Esophagus muscularis mucosa (tissue), 4 donors: Measurements from ENCODE around the gene PTPN23. TPM values are rescaled to one million over a fixed set of nuclear protein-coding genes. Genes with fewer than 3 reads are reported as not detected.

Source experiments
- DNase-seq: peaks from one replicate; pipeline ENCODE4 v3.0.0-alpha.2; 2017; ENCODE audit errors: extremely low spot score
- H3K27ac ChIP-seq, 4 donors: fragments of 200-600 bp; sonication (generic); replicated peaks in 1 of 4; 1 replicate in 3 of 4; 2 replicates in 1 of 4; pipeline ENCODE4 v1.5.1; 2016 to 2019; ENCODE audit warnings: mild to moderate bottlenecking in 1 of 4
- H3K27me3 ChIP-seq, 4 donors: fragments of 200-600 bp; sonication (generic); one replicate each; pipeline versions ENCODE4 v1.5.1 to v1.6.0; 2016 to 2019
- H3K36me3 ChIP-seq, 4 donors: fragments of 200-600 bp; sonication (generic); one replicate each; pipeline ENCODE4 v1.5.1; 2016 to 2019
- H3K4me1 ChIP-seq, 4 donors: fragments of 200-600 bp; sonication (generic); one replicate each; pipeline ENCODE4 v1.5.1; 2016 to 2019
- H3K4me3 ChIP-seq, 4 donors: fragments of 200-600 bp; sonication (generic); 1 replicate in 2 of 4; 2 replicates in 2 of 4; pipeline ENCODE4 v1.5.1; 2016 to 2019; ENCODE audit warnings: mild to moderate bottlenecking in 4 of 4, moderate library complexity in 1 of 4
- H3K9me3 ChIP-seq, 4 donors: fragments of 200-600 bp; sonication (generic); 1 replicate in 3 of 4; 2 replicates in 1 of 4; pipeline ENCODE4 v1.5.1; 2016 to 2019
- EP300 ChIP-seq: sonication (generic); formaldehyde crosslinking; IDR thresholded peaks from one replicate; pipeline ENCODE4 v1.6.1; 2017; ENCODE audit warnings: antibody characterized with exemption
- POLR2A ChIP-seq: fragments of 450-650 bp; IDR thresholded peaks from one replicate; pipeline ENCODE4 v1.6.1; 2017; ENCODE audit warnings: antibody characterized with exemption, moderate library complexity, mild to moderate bottlenecking, low read depth
- POLR2AphosphoS5 ChIP-seq, 2 donors: sonication (generic); formaldehyde crosslinking; IDR thresholded peaks; one replicate each; pipeline ENCODE4 v1.6.1; 2017; ENCODE audit warnings: antibody characterized with exemption in 2 of 2
- WGBS: methylation state at CpG from one replicate; pipeline ENCODE4 v1.1.5; 2018; 5-methylcytosine and 5-hydroxymethylcytosine counted together
- intact Hi-C: fragments of 100-400 bp; cut with DNase I; formaldehyde crosslinking; loops from one replicate; pipeline ENCODE4 v1.15.1; 2023
- total RNA-seq, 4 donors: library from RNA; depleted of rRNA; stranded (reverse); fragments of >200 nt; gene quantifications; one replicate each; pipeline versions ENCODE4 v1.1.0 to v1.2.1, GENCODE V29; 2016
- TF ChIP-seq, protein P1 (sequence below), 3 experiments: fragments of 200-600 bp in 2 of 3; fragments of 450-650 bp in 1 of 3; sonication (generic) in 2 of 3; IDR thresholded peaks; one replicate each; pipeline ENCODE4 v1.5.1; 2017 to 2019; ENCODE audit warnings: antibody characterized with exemption in 3 of 3, mild to moderate bottlenecking in 2 of 3, moderate library complexity in 1 of 3

The PTPN23 gene
- total RNA-seq, 4 donors from 2014 or later: 16.9 to 156 (median 26.3) TPM

DNA sequence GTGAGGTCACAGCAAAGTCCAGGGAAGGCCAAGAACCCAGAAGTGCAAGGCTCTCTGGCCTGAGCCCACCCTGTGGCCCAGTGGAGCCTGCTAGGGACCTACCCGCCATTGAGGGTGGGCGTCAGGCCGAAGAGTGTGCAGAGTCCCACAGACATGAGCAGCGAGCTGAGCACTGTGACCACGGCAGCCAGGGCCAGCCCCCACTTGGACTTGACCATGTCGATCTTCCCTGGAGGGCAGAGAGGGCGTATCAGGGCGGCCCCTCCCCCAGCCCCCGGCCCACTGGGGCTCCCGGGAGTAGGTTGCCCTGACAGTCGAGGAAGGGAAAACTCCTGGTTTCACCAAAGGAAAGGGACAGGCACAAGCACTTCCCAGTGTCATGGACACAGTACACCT lies 44.6 kb downstream of the PTPN23 start:
- H3K4me3 ChIP-seq: no peak overlapping the region
- no peaks in the 10 kb centered on the region for H3K9me3 ChIP-seq
- no peak for DNase-seq
- 94% methylated on average over 7 of the region's 11 CpGs for WGBS
- no peaks in the 10 kb centered on the region for H3K27me3 ChIP-seq
- H3K27ac ChIP-seq: no peak overlapping the region
- intact Hi-C loops: no loop called here
- peaks cover 15 to 22% (median 16%) of the 10 kb centered on the region in 4 donors for H3K4me1 ChIP-seq
- peaks cover 16 to 77% (median 60%) of the 10 kb centered on the region in 4 donors for H3K36me3 ChIP-seq
- TF ChIP-seq POLR2AphosphoS5 (IDR thresholded peaks at IDR 0.05) (no peak), POLR2A (no peak), EP300 (no peak)
- TF ChIP-seq, protein P1, sequence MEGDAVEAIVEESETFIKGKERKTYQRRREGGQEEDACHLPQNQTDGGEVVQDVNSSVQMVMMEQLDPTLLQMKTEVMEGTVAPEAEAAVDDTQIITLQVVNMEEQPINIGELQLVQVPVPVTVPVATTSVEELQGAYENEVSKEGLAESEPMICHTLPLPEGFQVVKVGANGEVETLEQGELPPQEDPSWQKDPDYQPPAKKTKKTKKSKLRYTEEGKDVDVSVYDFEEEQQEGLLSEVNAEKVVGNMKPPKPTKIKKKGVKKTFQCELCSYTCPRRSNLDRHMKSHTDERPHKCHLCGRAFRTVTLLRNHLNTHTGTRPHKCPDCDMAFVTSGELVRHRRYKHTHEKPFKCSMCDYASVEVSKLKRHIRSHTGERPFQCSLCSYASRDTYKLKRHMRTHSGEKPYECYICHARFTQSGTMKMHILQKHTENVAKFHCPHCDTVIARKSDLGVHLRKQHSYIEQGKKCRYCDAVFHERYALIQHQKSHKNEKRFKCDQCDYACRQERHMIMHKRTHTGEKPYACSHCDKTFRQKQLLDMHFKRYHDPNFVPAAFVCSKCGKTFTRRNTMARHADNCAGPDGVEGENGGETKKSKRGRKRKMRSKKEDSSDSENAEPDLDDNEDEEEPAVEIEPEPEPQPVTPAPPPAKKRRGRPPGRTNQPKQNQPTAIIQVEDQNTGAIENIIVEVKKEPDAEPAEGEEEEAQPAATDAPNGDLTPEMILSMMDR (IDR thresholded peaks at IDR 0.05): no peak

- no peaks in the 10 kb centered on the region for H3K27me3 ChIP-seq
- peaks cover 13 to 17% (median 16%) of the 10 kb centered on the region in 4 donors for H3K4me1 ChIP-seq
- H3K27ac ChIP-seq: no peak overlapping the region
- H3K4me3 ChIP-seq: no peak overlapping the region
- TF ChIP-seq EP300 (no peak), POLR2A (no peak), POLR2AphosphoS5 (IDR thresholded peaks at IDR 0.05) (no peak)
- TF ChIP-seq, protein P1 (IDR thresholded peaks at IDR 0.05): no peak
- 94% methylated on average over 9 of the region's 9 CpGs for WGBS
- intact Hi-C loops: no loop called here
- no peaks in the 10 kb centered on the region for H3K9me3 ChIP-seq
- H3K36me3 ChIP-seq: peaks cover 16 to 77% (median 60%) of the 10 kb centered on the region in 4 donors
- DNase-seq: no peak
These were observed 45.1 kb downstream of the PTPN23 start for GRCh38 chr3:47425959-47426358.

- peaks cover 22 to 82% (median 74%) of the 10 kb centered on the region in 4 donors for H3K36me3 ChIP-seq
- H3K9me3 ChIP-seq: no peaks in the 10 kb centered on the region
- no peak for DNase-seq
- TF ChIP-seq EP300 (no peak), POLR2AphosphoS5 (IDR thresholded peaks at IDR 0.05) (no peak), POLR2A (no peak)
- TF ChIP-seq, protein P1 (IDR thresholded peaks at IDR 0.05): no peak
- no peaks in the 10 kb centered on the region for H3K27me3 ChIP-seq
- 89% methylated on average over 6 of the region's 6 CpGs for WGBS
- no peak overlapping the region for H3K27ac ChIP-seq
- H3K4me3 ChIP-seq: no peak overlapping the region
- intact Hi-C loops: no loop called here
- no peaks in the 10 kb centered on the region for H3K4me1 ChIP-seq
These were observed 47.0 kb downstream of the PTPN23 start for GRCh38 chr3:47427866-47428265.

GRCh38 chr3:47428662-47429061 lies 47.8 kb downstream of the PTPN23 start:
- Histone ChIP-seq H3K27me3 (no peaks in the 10 kb centered on the region), H3K27ac (no peak overlapping the region), H3K4me1 (no peaks in the 10 kb centered on the region), H3K36me3 (peaks cover 26 to 83% (median 77%) of the 10 kb centered on the region in 4 donors), H3K4me3 (no peak overlapping the region), H3K9me3 (no peaks in the 10 kb centered on the region)
- intact Hi-C loops: no loop called here
- no peak for DNase-seq
- TF ChIP-seq EP300 (no peak), POLR2A (no peak), POLR2AphosphoS5 (IDR thresholded peaks at IDR 0.05) (no peak)
- TF ChIP-seq, protein P1 (IDR thresholded peaks at IDR 0.05): no peak
- WGBS: 84% methylated on average over 6 of the region's 6 CpGs
